Measurements from ENCODE around the gene STRAP.
"Not testable (repeated sequence)": the region's sequence is repeated elsewhere in the genome, so short reads cannot be mapped to it uniquely, and the experiment has no call there.

The STRAP gene

GRCh38 chr12:15886372-15887042 lies 4.3 kb downstream of the STRAP start:
- no peak for TF ChIP-seq GATA1 (IDR thresholded peaks at IDR 0.05; ENCODE audit: low read depth, low read length)
- no peak for TF ChIP-seq POLR2A (IDR thresholded peaks at IDR 0.05; ENCODE audit: low read length)
- DNase-seq = no peak

- TF ChIP-seq GATA1 (IDR thresholded peaks at IDR 0.05; ENCODE audit: low read depth, low read length) = no peak
- TF ChIP-seq POLR2A (IDR thresholded peaks at IDR 0.05; ENCODE audit: low read length) = no peak
- DNase-seq = no peak
Measured at GRCh38 chr12:15887043-15887817, 5.0 kb downstream of the STRAP start.

GRCh38 chr12:15892645-15893259 lies 10.6 kb downstream of the STRAP start:
- TF ChIP-seq GATA1 (IDR thresholded peaks at IDR 0.05; ENCODE audit: low read depth, low read length) (no peak), POLR2A (IDR thresholded peaks at IDR 0.05; ENCODE audit: low read length) (no peak)

GRCh38 chr12:15893260-15893659 lies 11.1 kb downstream of the STRAP start:
- TF ChIP-seq GATA1 (IDR thresholded peaks at IDR 0.05; ENCODE audit: low read depth, low read length) = no peak
- no peak for TF ChIP-seq POLR2A (IDR thresholded peaks at IDR 0.05; ENCODE audit: low read length)
- DNase-seq = no peak

More at GRCh38 chr12:15892645-15893259, 10.6 kb downstream of the STRAP start:
- no peak for DNase-seq

GRCh38 chr12:15896867-15897266 lies 14.7 kb downstream of the STRAP start:
- TF ChIP-seq POLR2A (IDR thresholded peaks at IDR 0.05; ENCODE audit: low read length) = no peak
- TF ChIP-seq GATA1 (IDR thresholded peaks at IDR 0.05; ENCODE audit: low read depth, low read length) = no peak
- DNase-seq = no peak

DNA sequence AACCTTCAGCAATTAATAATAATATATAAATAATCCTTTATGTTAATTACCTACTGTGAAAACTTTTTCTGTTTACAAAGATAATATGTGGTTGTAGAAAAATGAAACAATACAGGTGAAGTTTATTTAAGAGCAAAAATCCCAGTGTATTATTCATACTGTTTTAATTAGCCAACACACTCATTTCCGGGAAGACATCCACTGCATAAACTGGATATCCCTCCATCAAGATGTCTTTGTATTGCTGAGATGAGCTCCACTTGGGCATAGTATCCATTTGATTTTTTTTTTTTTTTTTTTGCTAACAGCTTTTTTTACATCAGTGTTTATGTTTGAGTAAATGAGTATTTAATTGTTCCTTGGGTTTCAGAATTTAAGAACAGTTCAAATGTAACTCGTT lies 15.2 kb downstream of the STRAP start:
- no peak for DNase-seq
- TF ChIP-seq POLR2A (IDR thresholded peaks at IDR 0.05; ENCODE audit: low read length) (no peak), GATA1 (IDR thresholded peaks at IDR 0.05; ENCODE audit: low read depth, low read length) (no peak)

DNA sequence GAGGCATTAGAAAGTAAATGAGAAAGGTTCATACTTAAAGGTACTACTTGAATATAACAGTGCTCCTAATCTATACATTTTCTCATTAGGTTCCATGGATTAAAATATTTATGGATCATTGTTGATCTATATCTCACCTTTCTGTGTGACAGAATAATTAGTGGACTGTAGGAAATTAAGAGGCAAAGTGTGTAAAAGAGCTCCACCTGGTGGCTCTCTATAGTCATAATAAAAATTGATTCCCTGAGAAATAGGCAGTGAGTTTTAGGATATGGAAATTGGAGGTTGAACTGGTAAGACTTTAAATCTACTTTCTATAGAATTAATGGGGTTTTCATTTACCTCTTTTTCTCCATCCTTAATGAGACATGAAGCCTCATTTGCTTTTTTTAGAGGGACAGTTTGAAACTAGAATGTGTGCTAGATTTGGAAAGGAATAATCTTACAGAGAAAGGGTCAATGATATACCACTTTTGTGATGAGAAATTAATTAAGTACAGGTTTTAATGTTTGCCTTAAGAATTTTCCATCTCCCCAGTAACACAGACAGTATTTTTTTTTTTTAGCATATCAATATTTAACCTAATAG lies 17.2 kb downstream of the STRAP start:
- peak; percentile 37 to 65 for DNase-seq
- TF ChIP-seq POLR2A (IDR thresholded peaks at IDR 0.05; ENCODE audit: low read length) (no peak), GATA1 (IDR thresholded peaks at IDR 0.05; ENCODE audit: low read depth, low read length) (no peak)

GRCh38 chr12:15904378-15904920 lies 22.3 kb downstream of the STRAP start:
- no peak for DNase-seq
- no peak for TF ChIP-seq GATA1 (IDR thresholded peaks at IDR 0.05; ENCODE audit: low read depth, low read length)

GRCh38 chr12:15910468-15910863 lies 28.3 kb downstream of the STRAP start:
- DNase-seq = peak; percentile 52 to 60
- TF ChIP-seq GATA1 (IDR thresholded peaks at IDR 0.05; ENCODE audit: low read depth, low read length) = no peak
- no peak for TF ChIP-seq POLR2A (IDR thresholded peaks at IDR 0.05; ENCODE audit: low read length)

DNA sequence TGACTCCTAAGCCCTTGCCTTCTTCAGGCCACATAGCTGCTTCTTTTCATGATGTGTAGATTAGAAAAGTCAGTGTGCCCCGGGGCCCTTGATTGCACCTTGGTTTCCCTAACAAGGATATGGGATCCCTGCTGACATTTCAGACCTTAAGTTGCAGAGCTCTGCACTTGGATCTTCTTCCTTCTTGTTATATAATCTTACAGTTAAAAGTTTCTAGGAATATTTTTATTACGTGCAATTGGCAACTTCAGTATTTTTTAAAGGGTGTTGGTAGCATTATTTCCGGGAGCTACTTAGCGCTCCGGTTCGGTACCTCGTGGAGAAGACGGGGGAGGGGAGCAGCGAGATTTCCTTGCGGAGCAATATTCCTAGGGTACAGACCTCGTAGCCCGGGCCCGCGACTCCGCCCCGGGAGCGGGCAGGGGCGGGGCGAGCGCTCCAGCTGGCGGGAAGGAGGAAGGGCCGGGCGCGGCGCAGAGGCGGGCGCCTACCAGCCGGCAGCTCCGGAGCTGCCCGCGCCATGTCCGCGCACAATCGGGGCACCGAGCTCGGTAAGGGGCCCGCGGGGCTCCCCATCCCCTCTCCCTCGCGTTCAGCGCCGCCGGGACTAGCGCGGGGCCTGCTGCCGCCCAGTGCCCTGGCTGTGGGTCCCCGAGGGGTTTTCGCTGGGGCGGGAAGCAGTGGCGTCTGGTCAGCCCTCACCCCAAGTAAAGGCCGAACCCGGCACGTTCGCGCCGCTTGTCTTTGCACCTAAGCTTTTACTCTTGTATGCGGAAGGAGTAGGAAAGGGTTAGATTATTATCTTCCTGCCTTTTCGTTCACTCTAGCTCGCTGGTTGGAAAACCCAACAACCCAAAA lies 28.9 kb downstream of the STRAP start, which contains the start of gene DERA:
TSS of gene DERA (plus strand) at position 469 of the 858 bp plus-strand sequence. CDS start at position 521, 52 bp downstream.
- peak; percentile 74 for TF ChIP-seq POLR2A (IDR thresholded peaks at IDR 0.05; ENCODE audit: low read length)
- TF ChIP-seq GATA1 (IDR thresholded peaks at IDR 0.05; ENCODE audit: low read depth, low read length) = no peak
- DNase-seq = peak; percentile 75 to 77

GRCh38 chr12:15911931-15912330 lies 29.7 kb downstream of the STRAP start:
- not testable (repeated sequence) for DNase-seq

DNA sequence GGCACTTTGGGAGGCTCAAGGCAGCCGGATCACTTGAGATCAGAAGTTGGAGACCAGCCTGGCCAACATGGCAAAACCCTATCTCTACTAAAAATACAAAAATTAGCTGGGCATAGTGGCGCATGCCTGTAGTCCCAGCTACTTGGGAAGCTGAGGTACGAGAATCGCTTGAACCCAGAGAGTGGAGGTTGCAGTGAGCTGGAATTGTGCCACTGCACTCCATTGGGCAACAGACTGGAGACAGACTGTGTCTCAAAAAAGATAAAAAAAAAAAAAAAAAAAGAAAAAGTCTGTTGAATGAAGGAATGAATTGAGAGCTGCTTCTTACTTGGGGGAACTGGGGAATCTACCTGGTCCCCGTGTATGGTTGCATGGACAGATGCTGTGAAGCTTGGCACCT lies 31.9 kb downstream of the STRAP start:
- not testable (repeated sequence) for DNase-seq

DNA sequence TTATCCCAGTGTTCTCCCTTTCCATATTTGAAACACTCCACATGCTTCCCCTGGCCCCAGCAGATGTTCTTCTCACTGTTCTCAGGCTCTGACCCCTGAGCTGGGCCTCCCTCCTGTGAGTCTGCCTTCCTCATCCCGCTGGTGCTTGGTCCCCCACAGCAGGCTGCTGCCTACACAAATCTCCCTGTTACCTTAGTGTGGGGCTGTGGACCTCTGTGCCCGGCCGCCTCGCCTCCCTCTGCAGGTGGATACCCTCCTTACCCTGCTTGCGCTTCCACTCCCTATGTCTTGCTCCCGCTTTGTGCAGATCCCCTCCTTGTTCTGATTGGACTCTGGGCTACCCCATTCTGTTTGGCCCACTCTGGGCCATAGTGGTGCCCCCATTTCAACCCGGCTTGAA lies 35.9 kb downstream of the STRAP start:
- no peak for DNase-seq
- TF ChIP-seq POLR2A (IDR thresholded peaks at IDR 0.05; ENCODE audit: low read length) = no peak
- no peak for TF ChIP-seq GATA1 (IDR thresholded peaks at IDR 0.05; ENCODE audit: low read depth, low read length)
